PC-3 (cell line): Measurements from ENCODE around the gene FUT7. TPM values are rescaled to one million over a fixed set of nuclear protein-coding genes. Genes with fewer than 3 reads are reported as not detected.

Experiments
- ATAC-seq: fragments of 200-7000 bp; cut with Tn5 transposase; 2 replicates; pipeline ENCODE4 v1.9.1; 2020; ENCODE audit warnings: mild to moderate bottlenecking, moderate library complexity
- BruUV-seq: library from RNA; stranded (reverse); fragments of 400-500 nt; replicated peaks from 2 replicates; lab custom pipeline; 2021; lab: Mats Ljungman, UMichigan
- CTCF ChIA-PET: fragments of 300-600 bp; sonication (Branson Sonifier 250); formaldehyde crosslinking; loops from one replicate; lab custom pipeline; 2022; ENCODE audit warnings: antibody characterized with exemption; lab: Charles Lee
- POLR2A ChIA-PET: fragments of 300-600 bp; sonication (Branson Sonifier 250); formaldehyde crosslinking; loops from one replicate; lab custom pipeline; 2022; ENCODE audit warnings: antibody characterized with exemption; ENCODE audit not compliant: unreplicated experiment; lab: Charles Lee
- DNase-seq: peaks from one replicate; pipeline ENCODE4 v3.0.0-alpha.2; 2015
- H2AFZ ChIP-seq: fragments of 300-600 bp; sonication (generic); 2 replicates; pipeline ENCODE4 v1.6.0; 2016; ENCODE audit warnings: antibody characterized with exemption, low read length
- H3F3A ChIP-seq: fragments of 300-600 bp; sonication (generic); one replicate; pipeline ENCODE4 v1.6.0; 2017; ENCODE audit warnings: antibody characterized with exemption, low read length, control low read depth, mild to moderate bottlenecking; ENCODE audit not compliant: unreplicated experiment
- H3K27ac ChIP-seq: fragments of 300-600 bp; sonication (generic); 2 replicates; pipeline ENCODE4 v1.5.1; 2016; ENCODE audit warnings: mild to moderate bottlenecking, low read length
- H3K27me3 ChIP-seq: fragments of 300-600 bp; sonication (generic); 2 replicates; pipeline ENCODE4 v1.6.1; 2016; ENCODE audit warnings: low read length, mixed read lengths
- H3K36me3 ChIP-seq: fragments of 300-600 bp; sonication (generic); 2 replicates; pipeline ENCODE4 v1.6.1; 2016; ENCODE audit warnings: low read depth, mixed run types, low read length, mixed read lengths
- H3K4me1 ChIP-seq: fragments of 300-600 bp; sonication (generic); 2 replicates; pipeline ENCODE4 v1.5.1; 2016; ENCODE audit warnings: low read length; ENCODE audit not compliant: insufficient read depth
- H3K4me2 ChIP-seq: fragments of 300-600 bp; sonication (generic); 2 replicates; pipeline ENCODE4 v1.6.0; 2016; ENCODE audit warnings: low read length
- H3K4me3 ChIP-seq: fragments of 300-600 bp; sonication (generic); 2 replicates; pipeline ENCODE4 v1.5.1; 2016; ENCODE audit warnings: mild to moderate bottlenecking, low read length, mixed read lengths
- H3K79me2 ChIP-seq: fragments of 300-600 bp; sonication (generic); 2 replicates; pipeline ENCODE4 v1.6.1; 2017; ENCODE audit warnings: low read length, mixed read lengths
- H3K9ac ChIP-seq: fragments of 300-600 bp; sonication (generic); 2 replicates; pipeline ENCODE4 v1.6.0; 2016; ENCODE audit warnings: mild to moderate bottlenecking, low read length
- H3K9me2 ChIP-seq: fragments of 300-600 bp; sonication (generic); replicated peaks from 2 replicates; pipeline ENCODE4 v1.6.1; 2016; ENCODE audit warnings: mixed run types, low read length, mixed read lengths
- H3K9me3 ChIP-seq: fragments of 300-600 bp; sonication (generic); 2 replicates; pipeline ENCODE4 v1.6.1; 2016; ENCODE audit warnings: low read length, mixed read lengths
- H4K20me1 ChIP-seq: fragments of 300-600 bp; sonication (generic); 2 replicates; pipeline ENCODE4 v1.6.1; 2016; ENCODE audit warnings: low read length, mixed read lengths
- EZH2 ChIP-seq: fragments of 300-600 bp; sonication (generic); IDR thresholded peaks from one replicate; pipeline ENCODE4 v1.6.1; 2017; ENCODE audit warnings: antibody characterized with exemption, mild to moderate bottlenecking, low read length; ENCODE audit not compliant: unreplicated experiment
- EZH2phosphoT487 ChIP-seq: fragments of 300-600 bp; sonication (generic); IDR thresholded peaks from 2 replicates; pipeline ENCODE4 v1.6.1; 2018; ENCODE audit warnings: mild to moderate bottlenecking, antibody characterized with exemption, low read length, borderline replicate concordance
- intact Hi-C: fragments of 100-400 bp; cut with micrococcal nuclease; formaldehyde crosslinking; loops from 2 replicates; pipeline ENCODE4 v1.9.0; 2023
- total RNA-seq: library from RNA; depleted of rRNA; stranded (reverse); fragments of >200 nt; gene quantifications from 2 replicates; pipeline ENCODE4 v1.2.3, GENCODE V29; 2014
- TF ChIP-seq, protein P1 (sequence below): fragments of 300-600 bp; sonication (generic); conservative IDR thresholded peaks from 2 replicates; pipeline ENCODE4 v1.5.1; 2017; ENCODE audit warnings: antibody characterized with exemption, low read depth, mild to moderate bottlenecking, low read length

The FUT7 gene
- total RNA-seq, 1 experiment from 2014 or later = not detected

DNA sequence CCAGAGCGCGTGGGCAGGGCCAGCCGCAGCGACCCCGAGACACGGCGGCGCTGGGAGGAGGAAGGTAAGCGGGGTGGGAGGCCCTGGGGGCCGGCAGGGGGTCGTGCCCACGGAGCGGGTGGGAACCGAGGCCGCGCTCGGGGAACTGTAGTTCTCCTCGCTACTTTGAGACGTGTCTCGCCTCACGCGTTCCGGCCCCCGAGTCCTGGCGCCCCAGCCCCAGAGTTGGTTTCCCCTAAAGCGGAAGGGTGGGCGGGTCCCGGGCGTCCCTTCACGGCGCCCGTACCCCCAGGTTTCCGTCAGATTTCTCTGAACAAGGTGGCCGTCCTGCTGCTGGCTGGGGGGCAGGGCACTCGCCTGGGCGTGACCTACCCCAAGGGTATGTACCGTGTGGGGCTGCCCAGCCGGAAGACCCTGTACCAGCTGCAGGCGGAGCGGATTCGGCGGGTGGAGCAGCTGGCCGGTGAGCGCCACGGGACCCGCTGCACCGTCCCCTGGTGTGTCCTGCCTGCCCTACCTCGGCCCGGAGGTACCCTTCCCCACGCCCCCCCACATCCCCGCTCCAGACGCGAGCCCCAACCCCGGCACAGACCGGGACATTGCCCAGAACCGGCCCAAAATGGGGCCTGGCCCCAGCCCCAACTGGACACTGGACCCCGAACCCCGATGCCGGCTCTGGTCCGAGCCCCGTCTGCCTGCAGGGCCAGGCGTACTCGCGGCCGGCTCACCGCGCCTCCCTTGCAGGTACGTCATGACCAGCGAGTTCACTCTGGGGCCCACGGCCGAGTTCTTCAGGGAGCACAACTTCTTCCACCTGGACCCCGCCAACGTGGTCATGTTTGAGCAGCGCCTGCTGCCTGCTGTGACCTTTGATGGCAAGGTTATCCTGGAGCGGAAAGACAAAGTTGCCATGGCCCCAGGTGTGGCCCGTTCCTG is 46.1 kb upstream of the FUT7 start:
- CTCF ChIA-PET = no interaction called here
- no peak overlapping the region for H3K27ac ChIP-seq

DNA sequence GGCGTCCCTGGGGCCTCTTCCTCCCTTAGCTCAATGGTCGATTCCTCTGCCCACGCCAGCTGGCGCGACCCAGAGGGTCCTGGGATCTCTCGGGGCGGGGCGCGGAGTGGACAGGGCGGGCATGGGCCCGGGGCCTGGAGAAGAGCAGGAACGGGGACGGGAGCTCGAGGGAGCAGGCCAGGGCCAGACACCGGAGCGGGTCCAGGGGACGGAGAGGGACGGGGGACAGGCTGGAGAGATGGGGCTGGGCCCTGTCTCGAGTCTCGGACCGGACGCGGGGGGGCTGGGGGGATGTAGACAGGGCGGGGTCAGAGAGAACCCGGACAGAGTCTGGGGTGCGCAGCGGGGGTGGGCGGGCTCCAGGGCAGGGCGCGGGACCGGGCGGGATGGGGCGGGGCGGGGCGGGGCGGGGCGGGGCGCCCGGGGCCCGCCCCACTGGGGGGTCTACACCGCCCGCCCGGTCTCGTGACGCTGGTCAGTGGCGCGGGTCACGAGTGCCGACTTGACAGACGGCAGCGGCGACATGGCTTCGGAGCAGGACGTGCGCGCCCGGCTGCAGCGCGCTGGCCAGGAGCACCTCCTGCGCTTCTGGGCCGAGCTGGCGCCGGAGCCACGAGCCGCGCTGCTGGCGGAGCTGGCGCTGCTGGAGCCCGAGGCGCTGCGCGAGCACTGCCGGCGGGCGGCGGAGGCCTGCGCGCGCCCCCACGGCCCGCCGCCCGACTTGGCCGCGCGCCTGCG is 45.3 kb upstream of the FUT7 start, which contains the start of gene UAP1L1:
Gene UAP1L1, plus strand, starts transcription at position 508 of the 738 bp plus-strand sequence. Its CDS starts 16 bp downstream, at position 524.
- H3K4me1 ChIP-seq = no peaks in the 10 kb centered on the region
- TF ChIP-seq EZH2 = no peak
- TF ChIP-seq, protein P1, sequence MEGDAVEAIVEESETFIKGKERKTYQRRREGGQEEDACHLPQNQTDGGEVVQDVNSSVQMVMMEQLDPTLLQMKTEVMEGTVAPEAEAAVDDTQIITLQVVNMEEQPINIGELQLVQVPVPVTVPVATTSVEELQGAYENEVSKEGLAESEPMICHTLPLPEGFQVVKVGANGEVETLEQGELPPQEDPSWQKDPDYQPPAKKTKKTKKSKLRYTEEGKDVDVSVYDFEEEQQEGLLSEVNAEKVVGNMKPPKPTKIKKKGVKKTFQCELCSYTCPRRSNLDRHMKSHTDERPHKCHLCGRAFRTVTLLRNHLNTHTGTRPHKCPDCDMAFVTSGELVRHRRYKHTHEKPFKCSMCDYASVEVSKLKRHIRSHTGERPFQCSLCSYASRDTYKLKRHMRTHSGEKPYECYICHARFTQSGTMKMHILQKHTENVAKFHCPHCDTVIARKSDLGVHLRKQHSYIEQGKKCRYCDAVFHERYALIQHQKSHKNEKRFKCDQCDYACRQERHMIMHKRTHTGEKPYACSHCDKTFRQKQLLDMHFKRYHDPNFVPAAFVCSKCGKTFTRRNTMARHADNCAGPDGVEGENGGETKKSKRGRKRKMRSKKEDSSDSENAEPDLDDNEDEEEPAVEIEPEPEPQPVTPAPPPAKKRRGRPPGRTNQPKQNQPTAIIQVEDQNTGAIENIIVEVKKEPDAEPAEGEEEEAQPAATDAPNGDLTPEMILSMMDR = no peak
- no peak for TF ChIP-seq EZH2phosphoT487
- DNase-seq (peak; percentile 26), ATAC-seq (peak; percentile 74)
- H3K36me3 ChIP-seq = no peaks in the 10 kb centered on the region
- CTCF ChIA-PET = no interaction called here
- H2AFZ ChIP-seq = peak within 1 kb of the TSS; percentile 42; the same call in 1 of the 2 replicates
- no peaks in the 10 kb centered on the region for H4K20me1 ChIP-seq
- no peaks in the 10 kb centered on the region for H3K9me2 ChIP-seq
- no peaks in the 10 kb centered on the region for H3K9me3 ChIP-seq
- BruUV-seq = no TSS peak
- peak within 1 kb of the TSS; percentile 85 for H3K4me2 ChIP-seq
- H3K9ac ChIP-seq = peak within 1 kb of the TSS; percentile 45; the same call in 1 of the 2 replicates
- POLR2A ChIA-PET = no interaction called here
- peak within 1 kb of the TSS; percentile 73 for H3K4me3 ChIP-seq
- no peaks in the 10 kb centered on the region for H3F3A ChIP-seq
- intact Hi-C loops = no loop called here
- H3K79me2 ChIP-seq = peaks cover 8% of the 10 kb centered on the region; the same call in 1 of the 2 replicates
- H3K27ac ChIP-seq = no peak within 1 kb of the TSS
- H3K27me3 ChIP-seq = no peaks in the 10 kb centered on the region

More for the DNA sequence above, 46.1 kb upstream of the FUT7 start:
- no peak for TF ChIP-seq EZH2phosphoT487
- no peak for TF ChIP-seq EZH2
- TF ChIP-seq, protein P1 = no peak
- POLR2A ChIA-PET = interaction anchor here (0.6 kb wide), 1 partner anchor 81 kb away, joined by 3 read pairs; the partner anchor contains the start of gene CLIC3
- no TSS peak for BruUV-seq
- no peaks in the 10 kb centered on the region for H3K36me3 ChIP-seq
- H3K9me2 ChIP-seq = no peaks in the 10 kb centered on the region
- peak overlapping the region; percentile 45; the same call in 1 of the 2 replicates for H3K9ac ChIP-seq
- H3K4me2 ChIP-seq = peak overlapping the region; percentile 85
- H3K27me3 ChIP-seq = no peaks in the 10 kb centered on the region
- intact Hi-C loops = no loop called here
- peak overlapping the region; percentile 42; the same call in 1 of the 2 replicates for H2AFZ ChIP-seq
- H3K9me3 ChIP-seq = no peaks in the 10 kb centered on the region
- H4K20me1 ChIP-seq = no peaks in the 10 kb centered on the region
- ATAC-seq (peak; percentile 33), DNase-seq (no peak)
- peak overlapping the region; percentile 73 for H3K4me3 ChIP-seq
- H3K79me2 ChIP-seq = peaks cover 8% of the 10 kb centered on the region; the same call in 1 of the 2 replicates
- no peaks in the 10 kb centered on the region for H3F3A ChIP-seq
- peaks cover 5% of the 10 kb centered on the region for H3K4me1 ChIP-seq
